Mononuclear cell (primary cell): ENCODE data around the gene DCC. TPM values are rescaled to one million over a fixed set of nuclear protein-coding genes. Genes with fewer than 3 reads are reported as not detected.

Source experiments
- H3K27me3 ChIP-seq: 2 replicates; pipeline ENCODE4 v1.6.0; 2011; ENCODE audit warnings: low read length, control low read depth; ENCODE audit not compliant: insufficient read depth
- H3K4me1 ChIP-seq: 2 replicates; pipeline ENCODE4 v1.5.1; 2011; ENCODE audit warnings: mild to moderate bottlenecking, low read length, control low read depth; ENCODE audit not compliant: insufficient read depth
- H3K4me3 ChIP-seq: 2 replicates; pipeline ENCODE4 v1.5.1; 2011; ENCODE audit warnings: mild to moderate bottlenecking, low read length, moderate library complexity
- H3K9me3 ChIP-seq: 2 replicates; pipeline ENCODE4 v1.5.1; 2011; ENCODE audit warnings: low read depth, mild to moderate bottlenecking, control low read depth, low read length
- total RNA-seq: library from RNA; depleted of rRNA; stranded (reverse); fragments of >200 nt; gene quantifications from one replicate; pipeline ENCODE4 v1.2.3, GENCODE V29; 2012

Gene DCC
- total RNA-seq, 1 donor: under 0.01 TPM

DNA sequence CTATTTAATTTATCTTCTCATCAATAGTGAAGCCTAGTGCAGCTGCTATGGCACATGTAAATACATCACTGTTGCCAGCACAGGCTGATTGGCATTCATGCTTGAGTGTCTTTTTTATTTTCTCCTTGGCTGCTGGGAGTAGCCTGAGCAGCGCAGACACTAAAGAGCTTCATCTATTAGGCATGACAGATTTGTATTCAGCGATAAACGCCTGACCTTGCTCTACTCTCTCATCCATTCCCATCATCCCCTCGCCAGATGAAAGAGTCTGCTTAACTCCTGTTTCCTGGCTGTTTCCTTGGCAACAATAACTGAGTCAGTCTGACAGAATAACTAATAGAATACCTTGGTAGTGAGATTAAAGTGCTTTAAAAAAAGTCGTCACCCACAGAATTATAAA is 753.6 kb downstream of the DCC start:
- Histone ChIP-seq H3K27me3 (no peaks in the 10 kb centered on the region), H3K9me3 (no peaks in the 10 kb centered on the region), H3K4me3 (no peak overlapping the region), H3K4me1 (no peaks in the 10 kb centered on the region)

DNA sequence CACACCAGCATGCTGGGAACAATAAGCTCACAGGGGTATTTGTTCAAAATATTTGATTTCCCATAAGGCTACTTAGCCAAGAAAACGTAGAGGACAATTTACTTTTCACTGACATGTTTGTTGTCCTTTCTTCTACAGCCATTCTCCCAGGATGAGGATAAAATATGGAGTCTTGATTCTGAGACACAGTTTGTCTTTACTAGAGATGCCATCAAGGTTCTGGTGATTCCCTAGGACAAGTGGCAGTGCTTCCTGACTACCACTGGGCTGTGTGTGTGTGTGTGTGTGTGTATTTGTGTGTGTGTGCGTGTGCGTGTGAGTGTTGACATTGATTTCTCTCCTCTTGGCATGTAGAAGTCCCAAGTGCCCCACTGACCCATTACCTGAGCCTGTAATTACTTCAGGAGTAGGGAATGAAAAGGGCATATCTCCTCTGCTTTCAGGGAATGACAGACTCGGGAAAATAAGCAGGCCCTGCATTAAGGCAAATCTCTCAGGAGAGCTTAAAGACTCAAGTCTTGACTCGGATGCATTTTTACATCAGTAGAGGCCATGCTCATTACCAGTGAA is 761.6 kb downstream of the DCC start:
- no peaks in the 10 kb centered on the region for H3K9me3 ChIP-seq
- no peak overlapping the region for H3K4me3 ChIP-seq
- H3K4me1 ChIP-seq: no peaks in the 10 kb centered on the region
- H3K27me3 ChIP-seq: no peaks in the 10 kb centered on the region

DNA sequence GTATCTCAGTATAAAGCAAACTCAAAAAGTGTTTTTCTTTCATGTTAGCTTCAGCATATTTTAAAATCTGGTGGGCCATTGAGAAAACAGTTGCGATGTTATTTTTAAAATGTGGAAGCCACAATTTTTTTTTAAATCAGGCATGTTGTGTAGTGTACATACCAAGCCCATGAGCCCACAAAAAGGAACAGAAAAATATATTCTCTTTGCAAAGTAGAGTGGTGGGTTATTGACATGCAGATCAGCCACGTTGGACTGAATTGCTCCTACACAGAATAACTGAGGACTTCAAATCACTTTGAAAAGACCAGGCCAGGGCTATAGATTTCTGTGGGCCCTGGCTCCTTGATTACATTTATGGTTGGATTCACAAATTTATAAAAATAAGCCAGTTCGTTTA is 774.4 kb downstream of the DCC start:
- Histone ChIP-seq H3K4me3 (no peak overlapping the region), H3K9me3 (no peaks in the 10 kb centered on the region), H3K4me1 (no peaks in the 10 kb centered on the region), H3K27me3 (no peaks in the 10 kb centered on the region)

DNA sequence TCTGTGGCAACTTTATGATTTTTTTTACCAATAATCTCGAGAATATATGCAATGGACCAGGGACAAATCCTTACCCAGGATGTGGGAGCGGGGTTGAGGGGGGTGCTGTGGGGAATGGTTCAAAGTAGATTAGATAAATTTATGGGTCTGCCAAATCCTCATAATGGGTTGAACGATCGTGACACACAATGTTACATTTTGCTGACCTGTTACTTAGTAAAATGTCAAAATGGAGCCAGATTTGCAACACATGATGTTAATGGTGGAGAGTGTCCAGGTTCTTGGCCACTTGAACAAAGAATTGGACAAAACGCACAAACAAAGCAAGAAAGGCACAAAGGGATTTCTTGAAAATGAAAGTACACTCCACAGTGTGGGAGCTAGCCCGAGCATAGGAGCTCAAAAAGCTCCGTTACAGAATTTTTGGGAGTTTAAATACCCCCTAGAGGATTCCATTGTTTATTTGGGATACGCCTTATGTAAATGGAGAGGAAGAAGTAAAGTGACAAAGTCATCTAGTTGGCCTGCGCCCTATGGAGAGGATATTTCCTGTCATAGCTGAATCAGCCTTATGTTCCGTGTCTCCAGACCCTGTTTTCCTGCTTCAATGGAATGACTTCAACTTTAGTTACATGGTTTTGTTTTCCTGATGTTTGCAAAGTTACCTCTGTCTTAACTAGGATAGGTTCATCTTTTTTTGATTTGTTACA is 776.0 kb downstream of the DCC start:
- Histone ChIP-seq H3K9me3 (no peaks in the 10 kb centered on the region), H3K4me3 (no peak overlapping the region), H3K27me3 (no peaks in the 10 kb centered on the region), H3K4me1 (no peaks in the 10 kb centered on the region)

DNA sequence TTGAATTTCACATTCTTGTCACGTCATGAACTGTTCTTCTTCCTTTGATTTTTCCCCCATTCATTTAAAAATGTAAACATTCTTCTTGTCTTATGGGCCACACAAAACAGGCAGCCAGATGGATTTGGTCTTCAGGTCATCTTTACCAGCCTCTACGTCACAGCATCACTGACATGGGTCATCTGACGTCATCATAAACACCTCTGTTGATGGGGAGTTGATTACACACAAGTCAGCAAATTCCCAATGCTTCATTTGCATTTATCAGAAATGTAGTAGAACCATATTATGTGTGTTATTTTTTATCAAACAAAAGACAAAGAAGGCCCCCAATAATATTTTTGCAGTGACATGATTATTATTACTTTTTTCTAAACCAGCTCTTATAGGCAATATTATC is 777.9 kb downstream of the DCC start:
- Histone ChIP-seq H3K4me3 (no peak overlapping the region), H3K4me1 (no peaks in the 10 kb centered on the region), H3K27me3 (no peaks in the 10 kb centered on the region), H3K9me3 (no peaks in the 10 kb centered on the region)

DNA sequence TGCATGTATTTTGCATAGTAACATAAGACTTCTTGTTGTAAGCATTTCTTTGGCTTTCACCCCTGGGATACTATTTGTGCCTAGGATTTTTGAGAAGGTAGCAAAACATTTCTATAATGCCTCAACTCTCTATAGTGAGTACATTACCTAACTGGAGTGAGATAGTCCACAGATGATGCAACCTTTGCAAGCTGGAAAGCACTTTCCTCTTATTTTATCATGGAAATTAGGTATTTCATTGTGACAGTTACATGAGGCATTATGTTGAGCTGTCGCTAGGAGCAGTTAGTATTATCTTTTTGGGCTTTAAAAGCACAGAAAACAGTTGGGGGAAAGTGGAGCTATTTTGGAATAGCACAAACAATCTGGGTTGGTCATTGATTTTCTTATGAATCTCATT is 786.2 kb downstream of the DCC start:
- Histone ChIP-seq H3K9me3 (no peaks in the 10 kb centered on the region), H3K4me3 (no peak overlapping the region), H3K4me1 (no peaks in the 10 kb centered on the region), H3K27me3 (no peaks in the 10 kb centered on the region)

DNA sequence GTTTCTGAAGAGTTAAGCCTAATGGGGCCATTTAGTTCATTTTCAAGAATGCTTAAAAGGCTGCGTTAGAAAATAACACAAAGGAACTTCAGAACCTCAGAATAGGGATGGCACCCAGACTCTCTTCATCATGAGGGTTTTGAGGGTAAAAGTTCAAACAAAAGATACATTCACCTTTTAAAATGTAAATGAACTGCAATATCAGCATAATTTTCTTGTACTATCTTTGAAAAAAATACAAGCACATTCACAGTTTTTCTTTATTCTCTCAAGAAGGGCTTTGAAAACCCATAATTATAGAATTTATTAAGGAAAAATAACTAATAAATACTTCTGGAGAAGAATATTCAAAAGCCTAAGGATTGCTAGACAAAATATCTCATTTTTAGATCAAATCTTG is 791.0 kb downstream of the DCC start:
- no peaks in the 10 kb centered on the region for H3K4me1 ChIP-seq
- no peaks in the 10 kb centered on the region for H3K9me3 ChIP-seq
- no peak overlapping the region for H3K4me3 ChIP-seq
- H3K27me3 ChIP-seq: no peaks in the 10 kb centered on the region

DNA sequence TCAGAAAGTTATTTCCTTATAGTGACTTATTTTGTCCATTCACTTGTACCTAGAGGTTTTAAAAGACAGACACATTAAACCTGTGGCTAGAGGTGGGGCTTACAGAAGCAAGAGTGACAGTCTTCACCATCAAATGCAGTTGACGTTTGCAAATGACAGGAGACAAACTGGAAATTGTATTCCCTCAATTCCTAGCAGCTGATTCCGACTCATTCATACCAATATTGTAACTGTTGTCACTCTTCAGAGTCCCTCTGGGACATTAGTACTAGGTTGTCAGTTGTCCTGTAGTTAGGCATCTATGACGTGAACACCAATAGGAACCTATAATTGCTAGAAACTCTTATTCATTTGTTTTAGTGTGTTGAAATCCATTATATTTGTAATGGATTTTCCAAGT is 794.7 kb downstream of the DCC start:
- Histone ChIP-seq H3K4me1 (no peaks in the 10 kb centered on the region), H3K9me3 (no peaks in the 10 kb centered on the region), H3K4me3 (no peak overlapping the region), H3K27me3 (no peaks in the 10 kb centered on the region)

DNA sequence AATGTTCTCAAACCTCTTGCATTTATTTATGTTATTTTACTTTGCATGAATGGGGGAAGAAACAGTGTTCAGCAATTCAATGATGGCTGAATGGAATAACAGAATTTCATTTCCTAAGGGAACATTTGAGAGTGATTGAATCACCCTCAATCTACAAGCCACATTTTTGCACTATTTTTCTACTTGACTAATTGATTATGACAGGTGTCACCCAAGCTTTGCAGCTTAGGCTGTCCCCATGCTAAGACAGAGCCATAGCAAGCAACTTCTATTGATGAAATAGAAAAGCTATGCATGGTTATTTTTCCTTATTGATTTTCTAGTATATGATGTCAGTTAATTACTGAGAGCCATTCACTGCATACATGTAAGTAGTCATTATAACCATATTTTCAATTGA is 795.7 kb downstream of the DCC start:
- Histone ChIP-seq H3K27me3 (no peaks in the 10 kb centered on the region), H3K4me3 (no peak overlapping the region), H3K4me1 (no peaks in the 10 kb centered on the region), H3K9me3 (no peaks in the 10 kb centered on the region)

DNA sequence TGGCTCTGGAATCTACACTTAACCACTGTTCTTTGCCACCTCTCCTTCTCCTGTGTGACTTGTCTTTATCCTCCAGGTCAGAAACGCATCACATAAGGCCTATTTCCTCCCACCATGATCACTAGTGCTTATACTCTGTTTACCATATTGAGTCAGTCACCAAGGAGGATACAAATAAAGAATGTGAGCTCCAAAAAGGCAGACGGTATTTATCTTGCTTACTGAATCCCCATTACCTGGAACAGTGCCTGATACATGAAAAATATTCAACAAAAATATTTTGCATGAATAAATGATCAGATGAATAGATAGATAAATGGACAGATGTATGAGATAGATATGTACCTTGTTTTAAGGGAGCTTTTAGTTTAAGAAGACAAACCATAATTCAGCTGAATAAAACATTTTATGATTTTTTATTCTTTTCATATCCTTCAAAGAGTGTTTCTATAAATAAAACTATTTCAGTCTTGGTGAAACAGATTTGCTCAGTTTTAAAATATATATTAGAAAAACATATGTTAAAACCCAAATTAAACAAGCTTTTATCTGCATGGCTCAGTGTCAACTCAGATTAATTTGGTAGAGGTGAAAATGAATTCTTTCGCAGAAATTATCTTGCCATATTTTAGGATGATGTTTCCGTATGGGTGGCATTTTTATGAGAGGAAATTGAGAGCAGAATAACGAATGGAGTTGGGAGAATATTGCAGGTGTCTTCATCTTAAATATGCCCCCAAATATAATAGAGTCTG is 799.9 kb downstream of the DCC start:
- Histone ChIP-seq H3K4me3 (no peak overlapping the region), H3K27me3 (no peaks in the 10 kb centered on the region), H3K4me1 (no peaks in the 10 kb centered on the region), H3K9me3 (no peaks in the 10 kb centered on the region)

DNA sequence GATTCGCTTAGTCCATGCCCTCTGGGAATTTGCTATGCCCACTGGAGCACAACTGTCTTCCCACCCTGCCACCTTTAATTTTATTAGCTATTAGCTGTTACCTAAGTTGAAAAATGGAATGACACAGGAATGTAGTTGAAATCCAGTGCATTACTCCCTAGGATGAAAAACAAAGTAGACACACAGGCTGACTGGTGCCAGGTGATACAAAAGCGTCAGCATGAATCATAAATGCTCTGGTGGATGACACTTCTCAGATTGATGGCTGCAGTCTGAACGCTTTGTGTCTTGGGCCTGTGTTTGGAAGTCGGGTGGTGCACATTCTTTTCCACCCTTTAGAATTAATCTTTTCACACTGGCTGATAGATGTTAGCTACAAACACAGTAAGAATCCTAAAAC is 802.0 kb downstream of the DCC start:
- H3K9me3 ChIP-seq: no peaks in the 10 kb centered on the region
- H3K4me1 ChIP-seq: no peaks in the 10 kb centered on the region
- H3K27me3 ChIP-seq: no peaks in the 10 kb centered on the region
- no peak overlapping the region for H3K4me3 ChIP-seq

DNA sequence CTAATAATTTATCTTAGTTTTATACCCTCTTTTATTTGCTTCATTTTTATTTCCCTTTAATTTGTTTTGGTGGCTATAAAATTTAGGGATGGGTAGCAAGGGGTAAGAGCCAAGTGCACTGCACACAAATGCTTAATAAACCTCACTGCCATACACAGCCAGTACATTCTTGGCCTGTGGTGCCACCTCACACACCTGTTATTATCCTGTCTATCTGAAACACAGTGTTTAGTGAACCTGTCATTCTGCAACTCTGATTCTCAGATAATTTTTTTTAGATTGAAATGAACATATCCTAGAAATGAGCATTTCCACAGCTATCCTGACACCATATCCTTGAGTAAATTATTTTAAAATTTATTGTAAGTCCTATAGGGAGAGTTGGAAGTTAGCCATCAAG is 807.5 kb downstream of the DCC start:
- Histone ChIP-seq H3K4me1 (no peaks in the 10 kb centered on the region), H3K27me3 (no peaks in the 10 kb centered on the region), H3K4me3 (no peak overlapping the region), H3K9me3 (no peaks in the 10 kb centered on the region)

DNA sequence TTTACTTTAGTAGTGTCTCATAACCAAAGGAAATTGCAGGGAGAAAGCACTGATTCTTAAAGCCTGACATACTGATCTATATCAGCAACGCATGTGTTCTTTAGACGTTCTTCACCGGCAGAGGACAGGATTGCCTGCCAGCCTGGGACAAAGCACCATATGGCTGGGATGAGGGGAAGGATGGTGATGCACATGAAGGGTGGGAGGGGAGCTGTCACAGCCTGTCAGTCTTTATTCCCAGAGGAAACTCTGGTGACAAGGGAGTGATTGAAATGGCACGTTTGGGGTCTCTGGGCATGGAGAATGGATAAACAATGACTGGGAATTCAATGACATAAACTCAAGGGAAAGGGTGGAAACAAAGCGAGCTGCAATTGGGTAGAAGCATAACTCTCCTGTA is 808.1 kb downstream of the DCC start:
- Histone ChIP-seq H3K27me3 (no peaks in the 10 kb centered on the region), H3K4me3 (no peak overlapping the region), H3K9me3 (no peaks in the 10 kb centered on the region), H3K4me1 (no peaks in the 10 kb centered on the region)

DNA sequence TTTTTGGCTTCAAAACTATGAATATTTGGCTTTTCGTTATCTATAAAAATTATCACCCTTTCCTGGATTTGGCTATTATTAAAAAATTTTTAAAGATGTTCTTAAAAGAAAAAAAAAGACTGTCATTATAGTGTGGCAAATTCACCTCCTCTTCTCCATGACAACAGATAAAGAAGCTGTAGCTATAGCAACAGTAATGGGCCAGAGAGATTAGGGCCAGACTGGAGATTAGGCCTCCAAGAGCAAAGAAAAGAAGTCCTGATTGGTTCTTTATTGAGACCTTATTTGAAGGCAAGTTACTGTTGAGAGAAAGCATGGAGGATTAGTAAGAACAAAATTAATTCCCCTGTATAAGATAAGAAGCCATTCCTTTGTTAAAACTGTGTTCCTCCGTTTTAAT is 812.5 kb downstream of the DCC start:
- no peaks in the 10 kb centered on the region for H3K9me3 ChIP-seq
- no peak overlapping the region for H3K4me3 ChIP-seq

DNA sequence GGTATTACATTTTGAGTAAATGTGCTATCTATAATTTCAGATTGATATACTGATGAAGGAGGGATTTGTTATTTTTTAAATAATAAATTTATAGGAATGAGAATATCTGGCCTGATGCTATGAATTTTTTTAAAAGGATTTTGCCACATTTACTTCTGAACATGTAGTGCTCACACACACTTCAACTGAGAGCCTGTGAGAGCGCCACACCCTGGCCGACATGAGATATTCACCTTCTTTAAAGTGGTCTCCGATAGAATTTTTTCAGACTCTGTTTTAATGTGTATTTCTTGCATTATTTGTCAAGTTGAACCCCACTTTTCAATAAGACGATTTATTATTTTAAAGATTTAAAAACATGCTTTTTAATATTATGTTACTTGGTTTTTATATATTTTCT is 813.3 kb downstream of the DCC start:
- no peaks in the 10 kb centered on the region for H3K27me3 ChIP-seq
- no peak overlapping the region for H3K4me3 ChIP-seq
- no peaks in the 10 kb centered on the region for H3K9me3 ChIP-seq
- H3K4me1 ChIP-seq: no peaks in the 10 kb centered on the region

More for the DNA sequence above, 812.5 kb downstream of the DCC start:
- no peaks in the 10 kb centered on the region for H3K4me1 ChIP-seq
- no peaks in the 10 kb centered on the region for H3K27me3 ChIP-seq

DNA sequence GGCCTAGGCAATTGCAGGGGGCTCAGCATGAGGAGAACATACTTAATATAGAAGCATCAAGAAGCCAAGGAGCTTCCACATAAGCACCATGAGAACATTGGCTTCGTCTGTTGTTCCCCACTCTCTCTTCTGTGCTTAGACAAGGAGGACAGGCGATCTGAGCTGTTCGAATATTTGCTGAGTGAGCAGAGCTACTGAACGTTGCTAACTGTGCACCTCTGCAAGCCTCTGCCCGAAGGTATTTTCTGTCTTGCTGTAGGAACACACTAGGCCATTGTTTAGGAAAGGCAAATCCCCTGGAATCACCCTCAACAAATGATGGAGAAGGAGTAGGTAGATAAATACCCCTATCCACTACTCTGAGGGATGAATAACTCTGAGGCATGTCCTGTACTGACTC is 813.8 kb downstream of the DCC start:
- Histone ChIP-seq H3K27me3 (no peaks in the 10 kb centered on the region), H3K4me3 (no peak overlapping the region), H3K9me3 (no peaks in the 10 kb centered on the region), H3K4me1 (no peaks in the 10 kb centered on the region)
